HG03432 (cell line): ENCODE data around the gene LAMA4.
"Not testable (repeated sequence)": the region's sequence is repeated elsewhere in the genome, so short reads cannot be mapped to it uniquely, and the experiment has no call there.

Experiments
- ATAC-seq: cut with Tn5 transposase; IDR thresholded peaks from one replicate; pipeline ENCODE4 v1.9.1; 2021; ENCODE audit warnings: mild to moderate bottlenecking, moderate library complexity; ENCODE audit not compliant: unreplicated experiment

LAMA4 gene

DNA sequence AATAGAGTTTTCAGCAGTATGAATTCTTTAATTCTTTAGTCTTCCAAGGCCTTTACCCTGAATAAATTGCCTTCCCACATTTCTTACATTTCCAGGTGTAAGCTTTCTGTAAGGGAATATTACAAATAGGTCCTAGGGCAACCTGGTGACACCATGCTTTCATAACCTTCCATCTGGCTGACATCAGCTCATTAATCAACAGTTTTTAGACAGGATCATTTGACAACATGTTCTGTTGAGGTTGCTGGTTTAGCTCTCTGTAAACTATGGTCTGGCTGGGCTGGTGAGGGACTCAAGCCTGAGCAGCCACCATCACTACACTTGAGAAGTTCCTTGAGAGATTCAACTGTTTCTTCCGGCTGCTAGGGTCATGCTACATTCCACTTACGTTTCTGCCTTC is 147.8 kb downstream of the LAMA4 start:
- ATAC-seq, result no peak

GRCh38 chr6:112106026-112106425 is 148.3 kb downstream of the LAMA4 start:
- not testable (repeated sequence) for ATAC-seq

- ATAC-seq, result no peak
These were observed 153.8 kb downstream of the LAMA4 start for GRCh38 chr6:112100561-112100960.

- no peak for ATAC-seq
These were observed 157.5 kb downstream of the LAMA4 start for GRCh38 chr6:112096901-112097300.

DNA sequence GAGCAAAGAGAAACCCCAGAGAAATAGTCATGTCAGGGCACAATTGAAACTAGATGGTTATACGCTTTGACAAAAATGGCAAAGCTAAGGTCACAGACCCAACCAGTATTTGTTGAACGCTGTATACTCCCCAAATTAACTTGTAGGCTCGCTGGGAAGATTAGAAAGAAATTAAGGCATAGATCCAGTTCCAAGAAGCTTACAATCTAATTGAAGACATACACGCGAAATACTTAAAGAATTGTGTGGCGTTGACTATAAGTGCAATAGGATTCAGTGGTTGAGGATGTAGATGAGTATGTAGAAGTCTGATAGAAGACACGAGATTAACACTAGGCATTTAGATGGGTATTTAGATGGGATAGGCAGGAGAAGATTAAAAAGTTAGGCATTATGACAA is 166.5 kb downstream of the LAMA4 start:
- ATAC-seq, result no peak

GRCh38 chr6:112087136-112087911 is 167.0 kb downstream of the LAMA4 start, which contains the start of the genes FAM229B and TUBE1:
Gene FAM229B (plus strand): TSS chr6:112087591. CDS start chr6:112099284, 11,693 bp downstream.
Gene TUBE1 (minus strand): TSS chr6:112087482. CDS start chr6:112087434, 48 bp downstream.
- peak; percentile 97 for ATAC-seq

GRCh38 chr6:112086744-112087135 is 167.6 kb downstream of the LAMA4 start:
- ATAC-seq, result peak; percentile 24

GRCh38 chr6:112085286-112086065 is 168.9 kb downstream of the LAMA4 start:
- ATAC-seq, result no peak

DNA sequence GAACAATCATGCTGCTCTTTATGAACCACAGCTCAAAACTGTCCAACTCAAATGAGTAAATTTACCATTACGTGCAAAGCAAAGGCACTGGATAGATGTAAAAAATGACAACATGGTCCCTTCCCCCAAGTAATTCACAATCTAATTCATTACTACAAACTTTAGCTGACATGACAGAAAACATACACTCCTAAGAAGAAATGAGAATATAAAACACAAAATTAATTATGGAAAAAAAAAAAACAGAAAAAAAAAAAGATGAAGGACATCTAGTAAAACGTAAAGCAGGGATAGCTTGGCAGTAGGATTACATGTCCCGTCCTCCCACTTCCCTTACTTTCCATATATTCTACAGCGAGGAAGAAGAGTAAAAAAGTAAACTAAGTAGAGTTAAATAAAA is 172.8 kb downstream of the LAMA4 start:
- no peak for ATAC-seq

DNA sequence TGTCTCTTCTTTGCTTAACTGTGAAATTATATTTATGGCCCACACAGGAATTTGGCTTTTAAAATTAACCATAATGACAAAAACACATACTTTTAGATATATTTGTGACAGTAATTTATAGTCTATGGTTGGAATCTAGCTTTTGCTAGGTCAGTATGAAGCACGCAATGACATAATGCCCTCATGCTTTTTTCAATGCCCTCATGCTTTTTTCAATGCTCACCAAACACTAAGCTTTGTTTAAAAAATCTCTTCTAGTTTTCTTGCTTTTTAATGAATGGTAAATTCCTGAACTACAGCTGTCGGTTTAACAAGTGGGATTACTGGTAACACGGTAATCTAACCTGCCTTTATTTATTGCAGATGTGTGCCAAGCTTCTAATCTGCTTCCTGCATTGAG is 187.8 kb downstream of the LAMA4 start:
- ATAC-seq, result no peak

DNA sequence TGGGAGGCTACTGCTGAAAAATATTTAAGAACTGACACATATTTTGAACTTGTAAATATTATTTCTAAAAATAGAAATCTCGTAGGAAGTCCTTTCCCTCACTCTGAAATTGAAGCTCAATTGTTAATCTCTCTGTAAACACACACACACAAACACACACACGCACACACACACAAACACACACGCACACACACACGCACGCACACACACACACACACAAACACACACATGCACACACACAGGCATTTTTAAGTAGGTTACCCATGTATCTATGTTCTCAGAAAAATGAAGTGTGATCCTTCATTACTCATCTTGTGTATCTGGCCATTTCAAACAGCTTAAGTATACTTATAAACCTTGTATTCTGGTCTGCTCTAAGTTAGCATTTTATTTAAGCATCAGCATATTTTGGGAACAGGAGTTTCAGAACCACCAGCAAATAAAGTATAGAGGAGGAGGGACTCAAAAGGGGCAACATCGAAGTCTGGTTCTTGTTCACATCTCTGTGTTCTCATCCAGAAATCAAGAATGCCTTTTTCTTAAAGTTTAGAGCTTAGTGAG is 188.9 kb downstream of the LAMA4 start:
- no peak for ATAC-seq

DNA sequence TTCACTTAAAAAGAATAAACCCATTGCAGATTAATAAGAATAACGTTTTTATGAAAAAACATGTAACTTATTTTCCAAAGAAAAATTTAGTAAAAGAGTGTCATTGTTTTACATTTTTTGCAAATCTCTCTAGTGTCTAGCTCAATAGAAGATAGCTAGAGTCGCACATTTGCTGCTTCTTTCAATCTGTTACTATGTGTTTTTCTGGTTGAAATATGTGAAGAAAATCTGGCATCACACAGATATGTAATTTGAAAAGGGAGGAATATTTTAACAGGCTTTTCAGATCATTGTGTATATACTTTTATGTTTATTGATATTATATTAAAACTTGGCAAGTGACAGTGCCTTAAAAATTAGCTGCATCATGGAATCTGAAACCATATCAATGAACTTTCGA is 191.4 kb downstream of the LAMA4 start:
- no peak for ATAC-seq

DNA sequence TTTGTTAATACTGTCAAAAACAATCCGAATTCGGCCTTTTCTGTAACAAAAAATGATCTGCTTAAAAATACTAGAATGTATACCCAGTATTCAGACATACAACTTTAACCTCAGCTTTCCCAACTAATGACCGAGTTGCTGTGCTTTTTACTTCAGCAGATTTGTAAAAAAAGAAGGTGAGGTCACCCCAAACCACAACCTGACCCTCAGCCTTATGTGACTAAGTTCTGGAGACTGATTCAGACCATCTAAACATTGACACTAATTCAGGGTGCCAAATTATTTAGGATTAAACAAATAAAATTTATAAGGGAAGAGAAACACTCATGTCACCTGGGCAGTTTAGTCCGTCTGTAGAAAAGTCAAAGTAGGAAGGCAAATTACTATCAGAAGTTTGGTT is 192.8 kb downstream of the LAMA4 start:
- ATAC-seq, result no peak
